MV-4-11 (cell line): ENCODE measurements around the gene JAG1.
A peak's percentile ranks its signal among the peaks of the same experiment; 100 is the strongest.

Experiments
- DNase-seq: peaks from one replicate; lab custom pipeline; 2025; lab: John Stamatoyannopoulos, UW

JAG1 gene

GRCh38 chr20:10652660-10653261 lies 21.0 kb downstream of the JAG1 start:
- DNase-seq = no peak

DNA sequence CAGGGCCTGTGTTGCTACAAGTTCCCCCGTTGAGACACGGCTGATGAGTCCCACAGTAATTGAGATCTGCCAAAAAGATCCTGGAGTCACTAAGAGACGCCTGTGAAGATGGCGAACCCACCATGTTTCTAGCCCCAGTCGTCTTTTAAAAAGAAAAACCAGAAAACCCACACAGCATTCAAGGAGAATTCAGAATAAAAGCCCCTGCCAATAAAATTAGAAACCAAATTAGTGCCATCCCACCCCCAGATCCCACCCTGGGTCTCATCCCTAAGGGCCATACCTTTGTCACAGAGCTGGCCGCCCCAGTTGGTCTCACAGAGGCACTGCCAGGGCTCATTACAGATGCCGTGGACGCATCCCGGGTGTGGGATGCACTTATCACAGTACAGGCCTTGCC lies 21.6 kb downstream of the JAG1 start:
- no peak for DNase-seq

- peak; percentile 47 for DNase-seq
Observed at GRCh38 chr20:10651227-10651990, 22.4 kb downstream of the JAG1 start.

DNA sequence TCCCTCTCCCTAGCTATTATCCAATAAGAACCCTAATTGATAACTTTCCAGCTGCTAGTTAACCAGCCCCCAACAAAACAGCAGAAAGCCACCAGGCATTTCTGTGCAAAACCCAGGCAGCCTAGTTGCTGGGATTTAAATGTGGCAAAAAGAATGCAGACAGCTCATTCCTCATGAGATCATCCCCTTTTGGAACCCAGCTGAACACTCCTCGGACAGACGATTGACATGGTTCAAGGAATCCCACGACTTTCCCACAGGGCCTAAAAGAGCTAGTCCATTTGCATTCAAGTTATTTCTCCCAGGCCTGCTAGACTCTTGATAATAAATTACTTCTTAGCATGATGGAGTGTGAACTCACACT lies 24.0 kb downstream of the JAG1 start:
- DNase-seq = no peak

GRCh38 chr20:10649080-10649796 lies 24.6 kb downstream of the JAG1 start:
- no peak for DNase-seq

DNA sequence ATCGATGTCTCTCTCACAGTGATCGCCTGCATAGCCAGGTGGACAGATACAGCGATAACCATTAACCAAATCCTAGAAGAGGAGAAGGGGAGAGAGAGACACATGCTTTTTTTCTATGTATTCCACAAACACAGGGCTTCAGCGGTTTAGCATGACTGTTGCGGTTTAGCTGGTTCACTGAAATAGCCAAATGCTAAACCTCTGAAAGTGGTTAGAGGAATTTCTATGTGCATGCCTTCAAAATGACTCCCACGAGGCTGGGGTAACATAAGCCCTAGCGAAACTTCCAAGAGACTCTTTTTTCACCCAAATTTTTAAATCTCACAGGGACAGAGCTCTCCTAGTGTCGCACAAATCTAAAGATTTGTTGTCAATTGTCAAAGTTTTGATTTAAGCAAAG lies 25.1 kb downstream of the JAG1 start:
- DNase-seq = peak; percentile 86

GRCh38 chr20:10647909-10648308 lies 25.9 kb downstream of the JAG1 start:
- DNase-seq = no peak

GRCh38 chr20:10647471-10647870 lies 26.3 kb downstream of the JAG1 start:
- no peak for DNase-seq

DNA sequence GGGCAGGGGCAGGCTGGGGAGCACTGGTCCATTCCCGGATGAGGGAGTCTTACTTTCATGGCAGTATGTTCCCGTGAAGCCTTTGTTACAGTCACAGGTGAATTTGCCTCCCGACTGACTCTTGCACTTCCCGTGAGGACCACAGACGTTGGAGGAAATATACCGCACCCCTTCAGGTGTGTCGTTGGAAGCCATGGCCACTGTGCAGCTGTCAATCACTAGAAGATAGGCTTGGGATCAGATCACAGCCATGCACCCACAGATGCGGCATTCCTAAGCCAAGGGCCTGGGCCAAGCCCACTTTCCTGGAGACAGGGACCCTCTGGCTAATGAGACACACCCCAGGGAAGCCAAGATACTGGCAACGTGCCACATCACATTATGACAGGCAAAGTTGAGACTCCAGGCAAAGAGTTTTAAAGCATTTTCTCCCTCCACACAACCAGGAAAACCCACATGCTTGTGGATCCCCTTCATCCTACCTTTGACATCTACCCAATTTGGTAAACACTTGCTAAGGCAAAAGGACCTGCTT lies 26.8 kb downstream of the JAG1 start:
- DNase-seq = no peak

GRCh38 chr20:10646006-10646405 lies 27.8 kb downstream of the JAG1 start:
- DNase-seq = no peak

DNA sequence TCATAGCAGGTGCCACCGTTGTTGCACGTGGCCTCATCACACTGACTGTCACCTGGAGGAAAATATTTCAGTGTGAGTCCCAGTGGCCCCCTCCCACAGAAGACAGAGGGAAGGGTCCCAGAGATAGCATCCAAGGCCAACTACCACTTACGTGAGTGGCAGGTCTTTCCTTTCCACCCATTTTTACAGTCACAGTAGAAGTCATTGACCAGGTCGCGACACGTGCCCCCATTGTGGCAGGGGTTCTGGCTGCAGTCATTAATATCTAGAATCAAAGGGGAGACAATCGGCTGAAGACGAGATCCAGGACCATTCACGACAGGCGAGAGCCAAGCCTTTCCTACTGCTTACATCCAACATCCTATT lies 28.6 kb downstream of the JAG1 start:
- DNase-seq = no peak

- DNase-seq = no peak
Observed at GRCh38 chr20:10644458-10645204, 29.2 kb downstream of the JAG1 start.

GRCh38 chr20:10643560-10643873 lies 30.3 kb downstream of the JAG1 start:
- no peak for DNase-seq

DNA sequence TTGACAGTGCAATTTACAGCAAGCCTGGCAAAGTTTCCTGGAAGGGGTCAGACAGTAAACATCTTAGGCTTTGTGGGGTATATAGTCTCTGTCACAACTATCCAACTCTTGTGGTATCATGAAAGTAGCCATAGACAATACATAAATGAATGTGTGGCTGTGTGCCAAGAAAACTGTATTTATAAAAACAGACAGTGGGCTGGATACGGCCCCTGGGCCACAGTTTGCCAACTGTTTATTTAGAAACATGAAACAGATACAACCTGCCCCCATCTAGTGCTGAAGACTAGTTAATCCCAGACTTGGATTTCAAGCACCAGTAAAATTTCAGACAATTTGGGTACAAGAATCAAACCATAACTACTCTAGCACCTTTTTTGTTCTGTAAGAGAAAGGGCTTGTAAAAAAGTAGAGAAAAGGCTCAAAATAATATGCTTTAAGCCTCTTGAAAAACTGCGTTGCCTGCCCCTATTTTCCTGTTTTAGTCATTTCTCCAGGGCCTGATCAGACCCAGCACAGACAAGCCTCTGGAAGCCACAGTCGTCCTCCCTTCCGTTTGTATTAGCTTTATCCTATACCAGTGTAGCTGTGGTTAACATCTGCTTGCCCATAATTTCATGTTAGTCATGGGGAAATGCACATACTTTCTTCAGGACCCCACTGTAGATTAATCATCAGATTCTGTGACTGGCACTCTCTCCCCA lies 30.8 kb downstream of the JAG1 start:
- DNase-seq = peak; percentile 84

GRCh38 chr20:10641893-10642292 lies 31.9 kb downstream of the JAG1 start:
- DNase-seq = no peak

DNA sequence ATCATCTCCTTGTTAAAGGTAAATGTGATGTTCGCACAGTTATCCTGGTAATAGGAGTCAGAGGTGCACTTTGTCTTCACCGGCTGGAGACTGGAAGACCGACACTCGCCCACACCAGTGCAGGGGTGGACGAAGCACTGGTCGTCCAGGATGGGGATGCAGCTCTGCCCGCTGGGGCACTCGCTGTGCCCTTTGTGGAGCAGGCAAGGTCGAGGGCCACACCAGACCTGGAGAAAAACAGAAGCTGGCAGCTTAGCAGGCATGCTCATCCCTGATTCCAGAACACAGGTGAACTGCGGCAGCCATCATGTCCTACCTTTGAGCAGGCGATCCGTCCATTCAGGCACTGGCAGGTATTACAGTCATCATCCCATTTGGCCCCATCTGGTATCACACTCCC lies 32.3 kb downstream of the JAG1 start:
- DNase-seq = no peak

GRCh38 chr20:10640897-10641296 lies 32.9 kb downstream of the JAG1 start:
- no peak for DNase-seq

GRCh38 chr20:10639737-10640556 lies 33.9 kb downstream of the JAG1 start:
- DNase-seq = no peak

GRCh38 chr20:10639077-10639736 lies 34.6 kb downstream of the JAG1 start:
- no peak for DNase-seq

GRCh38 chr20:10637563-10637962 lies 36.2 kb downstream of the JAG1 start:
- DNase-seq = no peak
